ENCODE data around the gene TADA1. TPM values are rescaled to one million over a fixed set of nuclear protein-coding genes. Genes with fewer than 3 reads are reported as not detected.

TADA1 gene
- total RNA-seq, 1 experiment from 2014 or later: 5.2 TPM

DNA sequence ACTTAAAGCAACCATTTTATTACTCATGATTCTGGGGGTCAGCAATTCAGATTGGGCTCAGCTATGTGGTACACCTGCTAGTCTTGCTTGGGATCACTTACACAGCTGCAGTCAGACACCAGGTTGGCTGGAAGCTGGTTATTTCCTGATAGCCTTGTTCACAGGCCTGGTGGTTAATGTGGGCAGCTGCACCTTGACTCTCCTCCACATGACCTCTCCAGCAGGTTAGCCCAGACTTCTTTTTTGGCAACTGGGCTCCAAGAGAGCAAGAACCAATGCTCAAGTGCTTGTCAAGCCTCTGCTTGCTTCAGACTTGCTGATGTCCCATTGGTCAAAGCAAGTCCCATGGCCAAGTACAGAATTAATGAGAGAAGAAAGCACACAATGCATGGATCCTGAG, 48.6 kb downstream of the TADA1 start:
- DNase-seq: no peak
- peaks cover 6% of the 10 kb centered on the region; the same call in 1 of the 2 replicates for H3K9me3 ChIP-seq (ENCODE audit: insufficient read depth, low read depth)
- H3K27me3 ChIP-seq (ENCODE audit: insufficient read depth, low read depth): peaks cover 11% of the 10 kb centered on the region
- no peak for TF ChIP-seq EZH2 (IDR thresholded peaks at IDR 0.05; ENCODE audit: low read depth)
- TF ChIP-seq, protein P1, sequence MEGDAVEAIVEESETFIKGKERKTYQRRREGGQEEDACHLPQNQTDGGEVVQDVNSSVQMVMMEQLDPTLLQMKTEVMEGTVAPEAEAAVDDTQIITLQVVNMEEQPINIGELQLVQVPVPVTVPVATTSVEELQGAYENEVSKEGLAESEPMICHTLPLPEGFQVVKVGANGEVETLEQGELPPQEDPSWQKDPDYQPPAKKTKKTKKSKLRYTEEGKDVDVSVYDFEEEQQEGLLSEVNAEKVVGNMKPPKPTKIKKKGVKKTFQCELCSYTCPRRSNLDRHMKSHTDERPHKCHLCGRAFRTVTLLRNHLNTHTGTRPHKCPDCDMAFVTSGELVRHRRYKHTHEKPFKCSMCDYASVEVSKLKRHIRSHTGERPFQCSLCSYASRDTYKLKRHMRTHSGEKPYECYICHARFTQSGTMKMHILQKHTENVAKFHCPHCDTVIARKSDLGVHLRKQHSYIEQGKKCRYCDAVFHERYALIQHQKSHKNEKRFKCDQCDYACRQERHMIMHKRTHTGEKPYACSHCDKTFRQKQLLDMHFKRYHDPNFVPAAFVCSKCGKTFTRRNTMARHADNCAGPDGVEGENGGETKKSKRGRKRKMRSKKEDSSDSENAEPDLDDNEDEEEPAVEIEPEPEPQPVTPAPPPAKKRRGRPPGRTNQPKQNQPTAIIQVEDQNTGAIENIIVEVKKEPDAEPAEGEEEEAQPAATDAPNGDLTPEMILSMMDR (conservative IDR thresholded peaks at IDR 0.05): no peak
- H3K4me2 ChIP-seq: no peak overlapping the region
- H3K4me1 ChIP-seq (replicated peaks; ENCODE audit: insufficient read depth): no peaks in the 10 kb centered on the region
- no peaks in the 10 kb centered on the region for H3K36me3 ChIP-seq (ENCODE audit: low read depth)
- no peak overlapping the region for H2AFZ ChIP-seq
- ChIA-PET CTCF (no interaction called here), POLR2A (ENCODE audit: unreplicated experiment) (no interaction called here)
- no peaks in the 10 kb centered on the region for H3K9me2 ChIP-seq (ENCODE audit: insufficient read depth)
- BruUV-seq (replicated peaks): no TSS peak
- H3F3A ChIP-seq (ENCODE audit: insufficient read depth, low read depth): no peaks in the 10 kb centered on the region
- intact Hi-C loops (cut with micrococcal nuclease; ENCODE audit: unreplicated experiment): no loop called here
- H3K4me3 ChIP-seq: no peak overlapping the region
- H4K20me1 ChIP-seq (ENCODE audit: insufficient read depth): no peaks in the 10 kb centered on the region
- no peaks in the 10 kb centered on the region for H3K79me2 ChIP-seq (ENCODE audit: low read depth)
- no peak overlapping the region for H3K27ac ChIP-seq

DNA sequence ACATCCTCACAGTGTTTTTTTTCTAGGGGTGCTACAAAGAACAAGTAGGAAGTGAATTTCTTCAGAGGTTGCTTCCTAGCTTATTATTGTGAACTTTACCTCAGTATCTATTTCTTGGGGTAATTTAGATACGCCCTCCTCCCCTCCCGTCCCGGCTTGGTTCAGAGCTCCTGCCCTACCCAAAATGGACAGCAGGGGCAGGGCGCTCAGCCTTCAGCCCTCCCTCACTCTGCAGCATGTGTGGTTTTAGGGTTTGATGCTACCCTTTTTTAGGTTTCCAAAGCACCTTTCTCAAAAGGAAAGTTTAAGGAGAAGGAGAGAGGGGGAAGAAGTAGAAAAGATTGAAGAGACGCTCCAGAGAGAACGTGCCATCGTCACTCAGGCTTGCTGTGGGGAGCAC, 53.7 kb downstream of the TADA1 start:
- POLR2A ChIA-PET (ENCODE audit: unreplicated experiment): no interaction called here
- H3K27me3 ChIP-seq (ENCODE audit: insufficient read depth, low read depth): no peaks in the 10 kb centered on the region
- intact Hi-C loops (cut with micrococcal nuclease; ENCODE audit: unreplicated experiment): no loop called here
- no TSS peak for BruUV-seq (replicated peaks)
- no peaks in the 10 kb centered on the region for H3K9me3 ChIP-seq (ENCODE audit: insufficient read depth, low read depth)
- no peaks in the 10 kb centered on the region for H3K79me2 ChIP-seq (ENCODE audit: low read depth)
- H4K20me1 ChIP-seq (ENCODE audit: insufficient read depth): no peaks in the 10 kb centered on the region
- H3F3A ChIP-seq (ENCODE audit: insufficient read depth, low read depth): no peaks in the 10 kb centered on the region
- no peak for DNase-seq
- no peak for TF ChIP-seq EZH2 (IDR thresholded peaks at IDR 0.05; ENCODE audit: low read depth)
- TF ChIP-seq, protein P1 (conservative IDR thresholded peaks at IDR 0.05): peak; percentile 64
- H3K27ac ChIP-seq: no peak overlapping the region
- no peak overlapping the region for H3K4me3 ChIP-seq
- H3K4me1 ChIP-seq (replicated peaks; ENCODE audit: insufficient read depth): no peaks in the 10 kb centered on the region
- no peak overlapping the region for H2AFZ ChIP-seq
- no peak overlapping the region for H3K4me2 ChIP-seq
- CTCF ChIA-PET: no interaction called here
- H3K9me2 ChIP-seq (ENCODE audit: insufficient read depth): no peaks in the 10 kb centered on the region
- no peaks in the 10 kb centered on the region for H3K36me3 ChIP-seq (ENCODE audit: low read depth)

DNA sequence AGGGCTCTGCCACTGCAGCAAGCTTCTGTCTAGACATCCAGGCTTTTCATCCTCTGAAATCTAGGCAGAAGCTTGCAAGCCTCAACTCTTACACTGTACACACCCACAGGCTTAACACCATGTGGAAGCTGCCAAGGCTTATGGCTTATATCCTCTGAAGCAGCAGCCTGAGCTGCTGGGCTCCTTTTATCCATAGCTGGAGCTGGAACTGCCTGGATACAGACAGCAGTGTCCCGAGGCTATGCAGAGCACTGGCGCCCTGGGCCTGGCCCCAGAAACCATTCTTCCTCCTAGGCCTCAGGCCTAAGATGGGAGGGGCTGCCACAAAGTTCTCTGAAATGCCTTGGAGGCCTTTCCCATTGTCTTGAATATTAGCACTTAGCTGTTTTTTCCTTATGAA, 56.1 kb downstream of the TADA1 start:
- Histone ChIP-seq H3K27ac (no peak overlapping the region), H3F3A (ENCODE audit: insufficient read depth, low read depth) (no peaks in the 10 kb centered on the region), H4K20me1 (ENCODE audit: insufficient read depth) (no peaks in the 10 kb centered on the region), H2AFZ (no peak overlapping the region), H3K4me1 (replicated peaks; ENCODE audit: insufficient read depth) (no peaks in the 10 kb centered on the region), H3K27me3 (ENCODE audit: insufficient read depth, low read depth) (no peaks in the 10 kb centered on the region), H3K4me2 (no peak overlapping the region), H3K79me2 (ENCODE audit: low read depth) (no peaks in the 10 kb centered on the region), H3K4me3 (no peak overlapping the region), H3K9me3 (ENCODE audit: insufficient read depth, low read depth) (no peaks in the 10 kb centered on the region), H3K9me2 (ENCODE audit: insufficient read depth) (no peaks in the 10 kb centered on the region), H3K36me3 (ENCODE audit: low read depth) (no peaks in the 10 kb centered on the region)
- CTCF ChIA-PET: no interaction called here
- TF ChIP-seq, protein P1 (conservative IDR thresholded peaks at IDR 0.05): no peak
- POLR2A ChIA-PET (ENCODE audit: unreplicated experiment): no interaction called here
- no peak for DNase-seq
- intact Hi-C loops (cut with micrococcal nuclease; ENCODE audit: unreplicated experiment): no loop called here
- no TSS peak for BruUV-seq (replicated peaks)

Measured in PC-9 (cell line).